Ectodermal cell (in vitro differentiated cells): ENCODE results near the gene MEA1.

ENCODE experiments used
- H3K27ac ChIP-seq: 2 replicates; pipeline ENCODE4 v1.7.0; 2013; ENCODE audit warnings: mild to moderate bottlenecking, low read depth, low read length; ENCODE audit not compliant: insufficient read depth, poor library complexity, severe bottlenecking
- H3K27me3 ChIP-seq: 2 replicates; pipeline ENCODE4 v1.7.0; 2013; ENCODE audit warnings: mild to moderate bottlenecking, low read length; ENCODE audit not compliant: insufficient read depth, control insufficient read depth, poor library complexity, severe bottlenecking
- H3K36me3 ChIP-seq: one replicate; pipeline ENCODE4 v1.7.0; 2013; ENCODE audit warnings: low read length; ENCODE audit not compliant: control insufficient read depth, insufficient read depth
- H3K4me1 ChIP-seq: one replicate; pipeline ENCODE4 v1.7.0; 2013; ENCODE audit warnings: low read length; ENCODE audit not compliant: control insufficient read depth, insufficient read depth
- H3K4me3 ChIP-seq: 2 replicates; pipeline ENCODE4 v1.7.0; 2013; ENCODE audit warnings: low read depth, low read length, control low read depth; ENCODE audit not compliant: insufficient read depth
- H3K9me3 ChIP-seq: 2 replicates; pipeline ENCODE4 v1.7.0; 2013; ENCODE audit warnings: mild to moderate bottlenecking, low read length, moderate library complexity; ENCODE audit not compliant: control insufficient read depth
- WGBS, 2 experiments: methylation state at CpG; one replicate each; pipeline ENCODE4 v1.1.7; 2013; ENCODE audit warnings: missing lambda C conversion rate in 2 of 2; 5-methylcytosine and 5-hydroxymethylcytosine counted together

MEA1 gene

DNA sequence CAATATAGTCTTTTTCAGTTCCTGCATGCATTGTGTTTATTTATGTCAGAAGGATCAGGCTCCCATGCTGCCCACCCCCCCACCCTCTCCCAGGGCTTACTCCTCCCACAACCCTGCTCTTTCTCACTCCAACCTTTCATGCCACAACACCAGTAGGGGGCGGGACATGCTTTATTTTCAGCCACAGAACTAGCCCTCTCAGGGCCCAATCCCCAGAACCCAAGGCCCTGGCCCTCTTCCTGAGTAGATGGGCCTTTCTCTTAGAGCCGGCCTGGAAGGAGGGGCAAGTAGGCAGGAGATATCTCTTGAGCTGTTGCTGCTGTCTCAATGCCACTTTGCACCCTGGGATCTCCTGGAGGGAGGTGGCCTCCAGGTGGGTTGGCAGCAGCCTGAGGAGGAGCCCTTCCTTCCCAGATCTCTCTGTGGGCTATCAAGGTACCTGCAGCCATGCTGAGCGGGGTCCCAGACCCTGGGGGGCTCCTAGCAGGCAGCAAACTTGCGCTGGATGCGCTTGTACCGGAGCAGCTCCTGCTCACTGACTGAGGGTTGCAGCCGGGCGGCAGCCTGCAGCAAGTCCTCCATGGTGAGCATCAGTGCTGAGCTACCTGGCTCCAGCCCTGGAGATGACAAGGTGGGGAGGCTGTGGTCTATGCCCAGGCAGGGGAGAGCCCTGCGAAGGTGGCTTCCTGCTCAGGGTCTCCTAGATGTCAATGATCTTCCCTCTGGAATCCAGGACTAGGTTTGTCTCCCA, 49.7 kb downstream of the MEA1 start:
- Histone ChIP-seq H3K27ac (no peak overlapping the region), H3K27me3 (peaks cover 31% of the 10 kb centered on the region), H3K9me3 (no peaks in the 10 kb centered on the region), H3K4me1 (no peaks in the 10 kb centered on the region), H3K36me3 (no peaks in the 10 kb centered on the region), H3K4me3 (no peak overlapping the region)
- WGBS, 2 experiments: 78 to 79% methylated on average over 9 of the region's 9 CpGs

DNA sequence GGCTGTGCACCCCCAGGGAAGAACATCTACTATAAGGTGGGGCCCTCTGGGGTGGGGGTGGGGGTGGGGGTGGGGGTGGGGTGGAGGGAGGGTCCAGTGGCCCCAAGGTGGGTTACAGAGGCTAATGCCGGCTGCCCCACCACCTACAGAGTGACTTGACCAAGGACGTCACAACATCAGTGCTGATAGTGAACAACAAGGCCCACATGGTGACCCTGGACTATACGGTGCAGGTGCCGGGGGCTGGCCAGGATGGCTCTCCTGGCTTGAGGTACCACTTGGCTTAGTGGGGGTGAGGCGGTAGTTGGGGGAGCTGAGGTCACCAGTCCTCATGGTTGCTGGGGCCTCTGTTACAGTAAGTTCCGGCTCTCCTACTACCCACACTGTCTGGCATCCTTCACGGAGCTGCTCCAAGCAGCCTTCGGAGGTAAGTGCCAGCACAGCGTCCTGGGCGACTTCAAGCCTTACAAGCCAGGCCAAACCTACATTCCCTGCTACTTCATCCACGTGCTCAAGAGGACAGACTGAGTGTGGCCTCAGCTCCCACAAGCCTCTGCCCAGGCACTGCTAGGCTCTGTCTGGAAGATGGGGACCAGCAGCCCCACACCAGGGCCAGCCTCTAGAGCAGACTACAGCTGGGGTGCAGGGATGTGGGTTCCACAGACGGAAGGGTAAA, 50.4 kb downstream of the MEA1 start:
- Histone ChIP-seq H3K4me3 (no peak overlapping the region), H3K27me3 (peaks cover 36% of the 10 kb centered on the region), H3K36me3 (no peaks in the 10 kb centered on the region), H3K9me3 (no peaks in the 10 kb centered on the region), H3K27ac (no peak overlapping the region), H3K4me1 (no peaks in the 10 kb centered on the region)
- 84 to 85% methylated on average over 12 of the region's 12 CpGs for WGBS, 2 experiments

DNA sequence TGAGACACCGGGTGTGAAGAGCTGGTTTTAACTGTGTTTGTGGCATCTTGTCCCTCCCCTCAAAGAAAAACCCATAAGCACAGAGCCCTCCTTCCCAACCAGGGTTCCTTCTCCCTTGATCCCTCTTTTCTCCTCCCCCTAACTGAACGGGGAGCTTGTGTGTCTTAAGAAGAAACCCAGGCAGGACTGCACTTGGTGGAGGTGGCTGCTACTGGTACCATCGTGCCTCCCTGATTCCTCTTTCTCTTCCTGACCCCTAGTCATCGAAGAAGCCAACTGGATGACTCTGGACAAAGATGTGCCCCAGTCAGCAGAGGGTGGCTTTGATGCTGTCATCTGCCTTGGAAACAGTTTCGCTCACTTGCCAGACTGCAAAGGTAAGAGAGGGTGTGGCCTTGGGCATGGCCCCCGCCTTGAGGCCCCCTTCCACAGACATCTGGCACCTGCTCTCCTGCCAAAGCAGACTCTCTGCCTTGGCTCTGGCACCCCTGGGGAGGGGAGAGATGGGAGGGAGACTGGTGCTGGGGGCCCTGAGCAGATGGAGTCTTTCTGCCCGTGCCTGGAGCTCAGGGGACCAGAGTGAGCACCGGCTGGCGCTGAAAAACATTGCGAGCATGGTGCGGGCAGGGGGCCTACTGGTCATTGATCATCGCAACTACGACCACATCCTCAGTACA, 51.1 kb downstream of the MEA1 start:
- H3K4me3 ChIP-seq: no peak overlapping the region
- H3K27ac ChIP-seq: no peak overlapping the region
- no peaks in the 10 kb centered on the region for H3K9me3 ChIP-seq
- 91 to 92% methylated on average over 12 to 13 of the region's 13 CpGs for WGBS, 2 experiments
- no peaks in the 10 kb centered on the region for H3K36me3 ChIP-seq
- H3K27me3 ChIP-seq: peaks cover 36% of the 10 kb centered on the region
- no peaks in the 10 kb centered on the region for H3K4me1 ChIP-seq

DNA sequence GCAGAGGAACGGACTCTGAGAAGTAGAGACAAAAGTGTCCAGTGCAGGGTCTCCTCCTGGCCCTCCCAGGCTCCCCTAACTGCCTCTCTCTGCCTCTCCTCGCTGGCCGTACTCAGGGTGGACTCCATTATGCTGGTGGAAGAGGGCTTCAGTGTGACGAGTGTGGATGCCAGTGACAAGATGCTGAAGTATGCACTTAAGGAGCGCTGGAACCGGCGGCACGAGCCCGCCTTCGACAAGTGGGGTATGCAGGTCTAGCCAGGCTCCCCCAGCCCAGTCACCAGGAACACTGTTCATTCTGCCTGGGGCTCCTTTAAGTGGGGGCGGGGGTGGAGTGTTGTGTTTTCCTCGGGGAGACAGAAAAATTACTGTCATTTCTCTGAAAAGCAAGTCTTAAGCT, 51.6 kb downstream of the MEA1 start:
- H3K4me1 ChIP-seq: no peaks in the 10 kb centered on the region
- WGBS, 2 experiments: 94% methylated on average over 12 of the region's 12 CpGs
- peaks cover 36% of the 10 kb centered on the region for H3K27me3 ChIP-seq

More for the DNA sequence above, 51.6 kb downstream of the MEA1 start:
- Histone ChIP-seq H3K27ac (no peak overlapping the region), H3K36me3 (no peaks in the 10 kb centered on the region), H3K4me3 (no peak overlapping the region), H3K9me3 (no peaks in the 10 kb centered on the region)
